Measurements from ENCODE around the gene C1orf56. TPM values are rescaled to one million over a fixed set of nuclear protein-coding genes. Genes with fewer than 3 reads are reported as not detected.

The C1orf56 gene
- total RNA-seq, 1 donor = 5.4 TPM

DNA sequence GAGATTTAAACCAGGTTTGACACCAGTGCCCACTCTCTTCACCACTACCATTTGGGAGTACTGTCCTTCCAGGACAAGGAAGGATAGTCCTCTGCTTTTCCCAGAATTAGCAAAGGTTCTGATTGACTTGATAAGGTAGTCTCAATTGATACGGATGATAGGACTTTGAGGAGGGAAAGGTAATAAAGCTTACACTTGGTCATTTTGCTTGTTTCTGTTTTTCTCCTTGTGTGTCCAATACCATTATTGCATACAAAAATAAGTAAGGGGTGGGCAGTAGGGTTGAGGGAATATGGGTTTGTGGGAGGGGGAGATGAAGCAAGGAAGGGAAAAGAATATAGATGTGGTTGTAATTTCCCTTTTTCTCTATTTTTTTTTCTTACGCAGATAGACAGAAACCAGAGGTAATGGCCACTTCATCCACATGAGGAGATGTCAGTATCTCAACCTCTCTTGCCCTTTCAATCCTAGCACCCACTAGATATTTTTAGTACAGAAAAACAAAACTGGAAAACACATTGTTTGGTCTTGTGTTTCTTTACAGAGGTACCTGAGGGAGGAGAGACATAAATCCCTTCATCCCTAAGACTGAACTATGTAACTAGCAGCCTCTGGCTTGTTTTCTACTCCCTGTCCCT lies 2.6 kb downstream of the C1orf56 start:
- H4K20me1 ChIP-seq (ENCODE audit: insufficient read depth, low read length) = peaks cover 15% of the 10 kb centered on the region
- TF ChIP-seq, protein P1, sequence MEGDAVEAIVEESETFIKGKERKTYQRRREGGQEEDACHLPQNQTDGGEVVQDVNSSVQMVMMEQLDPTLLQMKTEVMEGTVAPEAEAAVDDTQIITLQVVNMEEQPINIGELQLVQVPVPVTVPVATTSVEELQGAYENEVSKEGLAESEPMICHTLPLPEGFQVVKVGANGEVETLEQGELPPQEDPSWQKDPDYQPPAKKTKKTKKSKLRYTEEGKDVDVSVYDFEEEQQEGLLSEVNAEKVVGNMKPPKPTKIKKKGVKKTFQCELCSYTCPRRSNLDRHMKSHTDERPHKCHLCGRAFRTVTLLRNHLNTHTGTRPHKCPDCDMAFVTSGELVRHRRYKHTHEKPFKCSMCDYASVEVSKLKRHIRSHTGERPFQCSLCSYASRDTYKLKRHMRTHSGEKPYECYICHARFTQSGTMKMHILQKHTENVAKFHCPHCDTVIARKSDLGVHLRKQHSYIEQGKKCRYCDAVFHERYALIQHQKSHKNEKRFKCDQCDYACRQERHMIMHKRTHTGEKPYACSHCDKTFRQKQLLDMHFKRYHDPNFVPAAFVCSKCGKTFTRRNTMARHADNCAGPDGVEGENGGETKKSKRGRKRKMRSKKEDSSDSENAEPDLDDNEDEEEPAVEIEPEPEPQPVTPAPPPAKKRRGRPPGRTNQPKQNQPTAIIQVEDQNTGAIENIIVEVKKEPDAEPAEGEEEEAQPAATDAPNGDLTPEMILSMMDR (IDR thresholded peaks at IDR 0.05; ENCODE audit: extremely low read depth, low read depth, low read length) = no peak
- peaks cover 49% of the 10 kb centered on the region for H3K36me3 ChIP-seq (ENCODE audit: insufficient read depth, low read length)

DNA sequence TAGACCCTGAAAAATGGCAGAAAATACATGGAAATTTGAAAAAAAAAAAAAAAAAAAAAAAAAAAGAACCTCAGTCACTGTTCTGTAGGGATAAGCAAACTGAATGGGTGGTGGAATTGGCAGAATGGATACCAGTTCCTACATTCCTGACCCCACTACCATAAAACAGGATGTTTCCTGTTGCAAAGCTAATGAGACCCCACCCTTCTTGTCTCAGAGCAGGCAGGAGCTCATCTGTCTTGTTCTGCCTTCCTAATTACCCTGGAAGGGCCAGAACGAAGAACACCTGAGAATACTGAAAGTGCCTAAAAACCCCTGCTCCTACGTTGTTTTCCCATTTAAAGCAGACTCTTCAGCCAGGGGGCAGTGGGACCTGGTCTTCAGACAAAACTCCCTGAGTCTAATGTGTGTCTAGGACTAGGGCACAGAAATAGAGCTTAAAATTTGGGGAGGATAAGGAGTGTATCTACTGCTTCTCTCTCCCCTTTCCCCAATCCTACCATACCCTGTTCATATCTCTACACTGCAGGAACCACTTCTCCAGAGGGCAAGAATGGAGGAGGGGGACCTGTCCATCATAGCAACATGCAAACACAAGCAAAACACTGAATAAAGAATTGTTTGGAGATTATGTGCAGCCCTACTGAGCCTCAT lies 3.9 kb downstream of the C1orf56 start:
- Histone ChIP-seq H3K4me1 (ENCODE audit: insufficient read depth, low read length) (peaks cover 22% of the 10 kb centered on the region), H3K36me3 (ENCODE audit: insufficient read depth, low read length) (peaks cover 62% of the 10 kb centered on the region), H3K4me3 (ENCODE audit: insufficient read depth, low read length) (no peak overlapping the region), H4K20me1 (ENCODE audit: insufficient read depth, low read length) (peaks cover 28% of the 10 kb centered on the region), H3K9me3 (ENCODE audit: low read depth, low read length) (no peaks in the 10 kb centered on the region), H3K79me2 (ENCODE audit: insufficient read depth, low read length) (peaks cover 29% of the 10 kb centered on the region), H3K4me2 (ENCODE audit: insufficient read depth, low read length) (no peak overlapping the region), H2AFZ (ENCODE audit: low read length) (no peak overlapping the region), H3K27me3 (ENCODE audit: insufficient read depth, low read length) (no peaks in the 10 kb centered on the region), H3K27ac (ENCODE audit: low read depth, low read length) (no peak overlapping the region)
- TF ChIP-seq, protein P1 (IDR thresholded peaks at IDR 0.05; ENCODE audit: extremely low read depth, low read depth, low read length) = no peak
- DNase-seq (ENCODE audit: insufficient read length, low spot score, missing footprints) = no peak

More for the DNA sequence above, 2.6 kb downstream of the C1orf56 start:
- H2AFZ ChIP-seq (ENCODE audit: low read length) = no peak overlapping the region
- no peak overlapping the region for H3K4me2 ChIP-seq (ENCODE audit: insufficient read depth, low read length)
- no peaks in the 10 kb centered on the region for H3K27me3 ChIP-seq (ENCODE audit: insufficient read depth, low read length)
- H3K4me1 ChIP-seq (ENCODE audit: insufficient read depth, low read length) = peaks cover 11% of the 10 kb centered on the region
- H3K27ac ChIP-seq (ENCODE audit: low read depth, low read length) = no peak overlapping the region
- DNase-seq (ENCODE audit: insufficient read length, low spot score, missing footprints) = no peak
- no peaks in the 10 kb centered on the region for H3K9me3 ChIP-seq (ENCODE audit: low read depth, low read length)
- H3K79me2 ChIP-seq (ENCODE audit: insufficient read depth, low read length) = peaks cover 16% of the 10 kb centered on the region
- no peak overlapping the region for H3K4me3 ChIP-seq (ENCODE audit: insufficient read depth, low read length)

DNA sequence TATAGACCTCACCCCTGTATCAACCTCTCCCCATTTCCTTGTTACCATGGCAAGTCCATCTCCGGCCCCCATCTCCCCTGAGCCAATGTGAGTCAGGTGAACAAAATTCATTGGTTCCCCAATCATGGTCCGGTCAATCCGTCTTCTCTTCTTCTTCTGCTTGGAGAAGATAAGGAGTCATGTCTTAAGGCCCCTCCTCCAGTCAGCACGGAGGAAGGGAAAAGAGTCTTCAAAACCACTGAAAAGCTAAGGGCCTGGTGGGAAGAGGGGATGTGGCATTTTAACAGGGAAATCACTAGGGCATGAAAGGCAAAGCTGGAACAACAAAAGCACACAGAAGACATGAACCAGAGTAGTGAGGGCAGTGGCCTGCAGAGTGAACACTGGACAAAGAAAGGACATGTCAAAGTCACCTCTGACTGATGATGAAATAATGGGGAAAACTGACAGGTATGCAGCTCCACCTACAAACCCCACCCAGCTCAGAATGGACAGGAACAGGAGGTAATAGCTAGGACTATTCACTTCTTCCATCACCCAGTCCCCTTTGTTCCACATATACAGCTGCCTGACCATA lies 7.5 kb downstream of the C1orf56 start:
- peaks cover 67% of the 10 kb centered on the region for H3K36me3 ChIP-seq (ENCODE audit: insufficient read depth, low read length)
- peaks cover 49% of the 10 kb centered on the region for H4K20me1 ChIP-seq (ENCODE audit: insufficient read depth, low read length)
- no peak overlapping the region for H2AFZ ChIP-seq (ENCODE audit: low read length)
- DNase-seq (ENCODE audit: insufficient read length, low spot score, missing footprints) = no peak
- H3K27ac ChIP-seq (ENCODE audit: low read depth, low read length) = peak overlapping the region; percentile 53
- H3K9me3 ChIP-seq (ENCODE audit: low read depth, low read length) = no peaks in the 10 kb centered on the region
- peaks cover 62% of the 10 kb centered on the region for H3K79me2 ChIP-seq (ENCODE audit: insufficient read depth, low read length)
- no peaks in the 10 kb centered on the region for H3K27me3 ChIP-seq (ENCODE audit: insufficient read depth, low read length)
- H3K4me2 ChIP-seq (ENCODE audit: insufficient read depth, low read length) = no peak overlapping the region
- H3K4me3 ChIP-seq (ENCODE audit: insufficient read depth, low read length) = no peak overlapping the region
- TF ChIP-seq, protein P1 (IDR thresholded peaks at IDR 0.05; ENCODE audit: extremely low read depth, low read depth, low read length) = no peak
- H3K4me1 ChIP-seq (ENCODE audit: insufficient read depth, low read length) = peaks cover 31% of the 10 kb centered on the region

DNA sequence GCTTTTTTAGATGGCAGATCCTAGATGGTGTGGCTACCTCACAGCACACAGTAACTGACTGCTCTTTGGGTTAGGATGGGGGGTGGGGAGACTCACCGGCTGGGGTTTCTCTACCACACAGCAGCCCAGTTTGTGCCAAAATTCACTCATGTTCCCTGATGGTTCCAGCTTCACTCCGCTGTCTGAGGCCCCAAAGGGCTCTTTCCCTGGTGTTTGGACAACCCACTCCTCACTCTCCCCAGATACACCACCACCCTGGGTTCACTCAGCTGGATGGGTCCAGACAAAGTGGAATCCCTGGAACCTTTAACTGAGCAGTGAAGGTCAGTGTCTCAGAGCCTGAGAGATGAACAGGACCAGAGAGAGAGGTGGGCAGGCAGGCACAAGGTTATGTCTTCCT lies 8.0 kb downstream of the C1orf56 start:
- Histone ChIP-seq H3K4me3 (ENCODE audit: insufficient read depth, low read length) (no peak overlapping the region), H3K4me1 (ENCODE audit: insufficient read depth, low read length) (peaks cover 31% of the 10 kb centered on the region), H3K36me3 (ENCODE audit: insufficient read depth, low read length) (peaks cover 63% of the 10 kb centered on the region), H2AFZ (ENCODE audit: low read length) (no peak overlapping the region), H3K27me3 (ENCODE audit: insufficient read depth, low read length) (no peaks in the 10 kb centered on the region), H4K20me1 (ENCODE audit: insufficient read depth, low read length) (peaks cover 49% of the 10 kb centered on the region), H3K9me3 (ENCODE audit: low read depth, low read length) (no peaks in the 10 kb centered on the region), H3K27ac (ENCODE audit: low read depth, low read length) (peak overlapping the region; percentile 53), H3K4me2 (ENCODE audit: insufficient read depth, low read length) (no peak overlapping the region), H3K79me2 (ENCODE audit: insufficient read depth, low read length) (peaks cover 67% of the 10 kb centered on the region)
- no peak for DNase-seq (ENCODE audit: insufficient read length, low spot score, missing footprints)
- TF ChIP-seq, protein P1 (IDR thresholded peaks at IDR 0.05; ENCODE audit: extremely low read depth, low read depth, low read length) = no peak

All from osteoblast (primary cell).